Endothelial cell (in vitro differentiated cells): Measurements from ENCODE around the gene TMEM208. TPM values are rescaled to one million over a fixed set of nuclear protein-coding genes. Genes with fewer than 3 reads are reported as not detected.

Experiments used
- DNase-seq: peaks from one replicate; pipeline ENCODE4 v3.0.0; 2021; ENCODE audit warnings: low spot score
- H3K27ac Mint-ChIP-seq: one replicate; pipeline ENCODE4 v1.8.0; 2021; ENCODE audit warnings: mixed read lengths, inconsistent platforms; ENCODE audit not compliant: unreplicated experiment
- H3K27me3 Mint-ChIP-seq: one replicate; pipeline ENCODE4 v1.8.0; 2021; ENCODE audit warnings: mild to moderate bottlenecking, moderate library complexity, mixed read lengths, inconsistent platforms; ENCODE audit not compliant: unreplicated experiment
- H3K36me3 Mint-ChIP-seq: one replicate; pipeline ENCODE4 v1.8.0; 2021; ENCODE audit warnings: mild to moderate bottlenecking, low read depth, mixed read lengths, inconsistent platforms; ENCODE audit not compliant: unreplicated experiment
- H3K4me1 Mint-ChIP-seq: one replicate; pipeline ENCODE4 v1.8.0; 2021; ENCODE audit warnings: mild to moderate bottlenecking, mixed read lengths, inconsistent platforms; ENCODE audit not compliant: unreplicated experiment
- H3K4me3 Mint-ChIP-seq: one replicate; pipeline ENCODE4 v1.8.0; 2021; ENCODE audit warnings: mild to moderate bottlenecking, mixed read lengths, inconsistent platforms; ENCODE audit not compliant: unreplicated experiment
- H3K9me3 Mint-ChIP-seq: one replicate; pipeline ENCODE4 v1.8.0; 2021; ENCODE audit warnings: mixed read lengths, inconsistent platforms; ENCODE audit not compliant: unreplicated experiment
- total RNA-seq: library from RNA; stranded (reverse); fragmentation: NEBNext Ultra II Directional; extraction: Animal tissue kit (Norgen Biotek cat#: 25700); gene quantifications from one replicate; pipeline ENCODE4 v1.2.1, GENCODE V29; 2021; ENCODE audit not compliant: unreplicated experiment
- TF ChIP-seq, protein P1 (sequence below): fragments of 200-600 bp; sonication (generic); IDR thresholded peaks from one replicate; pipeline ENCODE4 v1.5.0; 2021; ENCODE audit warnings: antibody characterized with exemption; ENCODE audit not compliant: unreplicated experiment

The TMEM208 gene
- total RNA-seq, 1 donor from 2014 or later: 33.6 TPM

GRCh38 chr16:67246756-67247191 lies 19.8 kb downstream of the TMEM208 start:
- Mint-ChIP-seq H3K27me3 (peaks cover 16% of the 10 kb centered on the region), H3K4me1 (peaks cover 56% of the 10 kb centered on the region), H3K9me3 (no peaks in the 10 kb centered on the region), H3K4me3 (peak overlapping the region; percentile 94), H3K27ac (peak overlapping the region; percentile 48), H3K36me3 (peaks cover 4% of the 10 kb centered on the region)
- TF ChIP-seq, protein P1, sequence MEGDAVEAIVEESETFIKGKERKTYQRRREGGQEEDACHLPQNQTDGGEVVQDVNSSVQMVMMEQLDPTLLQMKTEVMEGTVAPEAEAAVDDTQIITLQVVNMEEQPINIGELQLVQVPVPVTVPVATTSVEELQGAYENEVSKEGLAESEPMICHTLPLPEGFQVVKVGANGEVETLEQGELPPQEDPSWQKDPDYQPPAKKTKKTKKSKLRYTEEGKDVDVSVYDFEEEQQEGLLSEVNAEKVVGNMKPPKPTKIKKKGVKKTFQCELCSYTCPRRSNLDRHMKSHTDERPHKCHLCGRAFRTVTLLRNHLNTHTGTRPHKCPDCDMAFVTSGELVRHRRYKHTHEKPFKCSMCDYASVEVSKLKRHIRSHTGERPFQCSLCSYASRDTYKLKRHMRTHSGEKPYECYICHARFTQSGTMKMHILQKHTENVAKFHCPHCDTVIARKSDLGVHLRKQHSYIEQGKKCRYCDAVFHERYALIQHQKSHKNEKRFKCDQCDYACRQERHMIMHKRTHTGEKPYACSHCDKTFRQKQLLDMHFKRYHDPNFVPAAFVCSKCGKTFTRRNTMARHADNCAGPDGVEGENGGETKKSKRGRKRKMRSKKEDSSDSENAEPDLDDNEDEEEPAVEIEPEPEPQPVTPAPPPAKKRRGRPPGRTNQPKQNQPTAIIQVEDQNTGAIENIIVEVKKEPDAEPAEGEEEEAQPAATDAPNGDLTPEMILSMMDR: no peak
- DNase-seq: no peak

DNA sequence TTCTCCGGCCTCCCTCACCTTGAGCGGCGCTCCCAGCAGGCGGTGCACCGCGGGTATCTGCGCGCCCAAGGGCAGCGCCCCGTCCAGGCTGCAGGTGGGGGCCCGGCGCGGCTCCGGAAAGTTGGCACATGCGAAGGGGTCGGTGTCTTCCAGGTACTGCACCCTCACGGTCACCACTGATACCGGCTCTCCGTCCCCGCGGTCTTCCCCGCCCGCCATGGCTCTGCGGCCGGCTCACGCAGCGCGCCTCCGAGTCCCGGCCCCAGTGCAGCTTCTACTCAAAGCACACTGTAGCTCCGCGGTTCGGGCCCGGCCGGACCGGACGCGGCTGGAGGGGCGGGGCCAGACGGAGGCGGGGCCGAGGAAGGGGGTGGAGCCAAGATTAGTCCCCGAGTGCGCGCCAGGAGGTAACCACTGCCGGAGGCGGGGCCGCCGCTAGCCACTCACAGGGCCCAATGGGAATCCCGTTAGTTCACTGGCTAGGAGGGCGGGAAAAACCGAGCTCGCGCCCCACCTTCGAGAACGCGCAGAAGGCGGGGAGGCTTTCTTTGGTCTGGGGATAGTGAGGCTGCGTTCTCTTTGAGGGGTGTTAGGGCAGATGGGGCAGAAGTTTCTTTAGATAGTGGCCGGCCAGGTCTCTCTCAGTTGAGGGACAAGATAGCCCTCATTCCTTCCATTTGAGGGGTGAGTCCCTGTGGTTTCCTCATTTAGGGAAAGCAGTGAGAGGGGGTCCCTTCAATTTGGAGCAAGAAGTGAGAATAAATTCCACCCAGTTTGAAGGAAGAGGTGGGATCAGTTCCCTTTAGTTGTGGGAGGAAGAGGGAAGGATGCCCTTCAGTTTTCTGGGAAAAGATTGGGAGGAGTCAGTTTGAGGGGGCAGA lies 20.5 kb downstream of the TMEM208 start, which contains the start of gene FHOD1:
TSS of gene FHOD1 (minus strand) at position 290 of the 881 bp plus-strand sequence. CDS start at position 219, 71 bp downstream.
- peak; percentile 99 for DNase-seq
- no peaks in the 10 kb centered on the region for H3K9me3 Mint-ChIP-seq
- H3K36me3 Mint-ChIP-seq: peaks cover 4% of the 10 kb centered on the region
- TF ChIP-seq, protein P1: no peak
- H3K4me1 Mint-ChIP-seq: peaks cover 57% of the 10 kb centered on the region
- peaks cover 16% of the 10 kb centered on the region for H3K27me3 Mint-ChIP-seq
- peak within 1 kb of the TSS; percentile 94 for H3K4me3 Mint-ChIP-seq
- peak within 1 kb of the TSS; percentile 77 for H3K27ac Mint-ChIP-seq

DNA sequence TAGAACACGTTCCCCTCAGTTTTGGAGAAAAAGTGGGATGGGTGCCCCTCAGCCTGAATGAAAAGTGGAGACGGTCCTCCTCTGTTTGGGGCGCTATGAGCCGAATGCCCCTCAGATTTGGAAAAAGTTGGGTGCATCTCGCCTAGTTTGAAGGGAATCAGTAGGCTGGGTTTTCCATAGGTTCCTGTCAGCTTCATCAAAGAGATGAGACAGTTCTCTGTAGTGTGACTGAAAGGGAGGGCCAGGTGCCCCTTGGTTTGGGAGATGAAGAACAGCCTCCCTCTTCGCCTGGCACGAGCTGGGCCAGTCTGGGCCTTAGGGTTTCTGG lies 21.1 kb downstream of the TMEM208 start:
- DNase-seq: no peak
- Mint-ChIP-seq H3K4me1 (peaks cover 59% of the 10 kb centered on the region), H3K9me3 (no peaks in the 10 kb centered on the region), H3K27ac (peak overlapping the region; percentile 62), H3K36me3 (peaks cover 4% of the 10 kb centered on the region), H3K4me3 (peak overlapping the region; percentile 94), H3K27me3 (peaks cover 14% of the 10 kb centered on the region)
- TF ChIP-seq, protein P1: no peak

GRCh38 chr16:67248401-67249177 lies 21.7 kb downstream of the TMEM208 start, which contains the start of gene SLC9A5:
TSS of gene SLC9A5 (plus strand) at chr16:67248979. CDS start at chr16:67249015, 36 bp downstream.
- DNase-seq: peak; percentile 48
- no peaks in the 10 kb centered on the region for H3K9me3 Mint-ChIP-seq
- H3K27ac Mint-ChIP-seq: peak within 1 kb of the TSS; percentile 62
- peaks cover 4% of the 10 kb centered on the region for H3K36me3 Mint-ChIP-seq
- peaks cover 14% of the 10 kb centered on the region for H3K27me3 Mint-ChIP-seq
- peaks cover 53% of the 10 kb centered on the region for H3K4me1 Mint-ChIP-seq
- TF ChIP-seq, protein P1: no peak
- peak within 1 kb of the TSS; percentile 94 for H3K4me3 Mint-ChIP-seq
